Measurements from ENCODE around the gene PIPOX.

The PIPOX gene

DNA sequence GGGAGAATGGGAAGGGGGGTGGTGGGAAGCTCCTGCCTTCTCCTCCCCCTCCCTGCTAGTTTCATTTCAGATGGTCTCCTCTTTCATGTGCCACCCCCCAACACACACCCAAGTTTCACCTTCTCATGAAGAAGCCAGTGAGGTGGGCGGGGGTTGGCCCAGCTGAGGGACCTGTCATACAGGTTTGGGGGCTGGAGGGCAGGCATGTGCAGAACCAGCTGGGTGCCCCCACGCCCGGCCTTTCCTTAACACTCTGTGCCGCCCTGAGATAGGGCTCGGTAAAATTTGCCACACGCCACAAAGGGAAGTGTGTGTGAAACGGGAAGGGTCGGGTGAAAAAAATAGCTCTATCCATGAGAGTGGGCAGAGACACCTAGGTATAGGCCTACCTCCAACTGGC is 57.4 kb downstream of the PIPOX start:
- no peak for DNase-seq (ENCODE audit: low read depth)

DNA sequence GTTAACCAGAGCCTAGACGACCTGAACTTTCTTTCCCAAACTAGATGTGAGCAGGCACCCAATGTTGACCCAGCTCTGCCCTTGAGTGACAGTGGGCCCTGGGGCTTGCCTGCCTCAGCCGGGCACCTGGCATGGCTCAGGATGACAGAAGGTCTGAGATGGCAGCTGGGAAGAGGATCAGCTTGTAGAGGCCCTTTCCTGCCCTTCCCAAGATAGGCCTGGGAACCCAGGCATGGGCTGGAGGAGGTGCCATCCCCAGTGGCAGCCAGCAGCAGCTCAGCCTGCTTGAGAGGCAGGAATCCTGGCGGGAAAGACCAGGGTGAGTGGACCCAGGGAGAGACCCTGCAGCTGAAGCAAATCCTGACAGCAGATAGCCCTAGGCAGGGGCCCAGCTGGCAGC is 59.1 kb downstream of the PIPOX start:
- no peak for DNase-seq (ENCODE audit: low read depth)

DNA sequence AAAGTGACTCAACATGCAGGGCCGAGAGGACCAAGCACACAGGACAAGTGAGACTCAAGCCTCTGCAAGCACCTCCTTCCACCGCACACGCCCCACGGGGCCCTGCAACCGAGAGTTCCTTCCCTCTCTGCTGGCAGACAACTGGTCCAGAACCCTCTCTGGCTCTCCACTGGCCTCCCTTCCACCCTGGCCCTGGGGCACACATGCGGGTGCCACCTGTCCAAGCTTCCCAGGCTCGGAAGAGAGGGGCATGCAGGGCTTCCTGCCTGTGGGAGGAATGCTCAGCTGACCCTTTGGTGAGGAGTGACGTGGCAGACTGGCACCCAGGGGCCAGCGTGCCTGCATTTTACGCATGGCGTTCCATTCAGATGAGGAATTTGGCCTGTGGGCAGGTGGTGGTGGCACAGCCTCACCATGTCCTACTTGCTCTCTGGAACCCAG is 59.8 kb downstream of the PIPOX start:
- no peak for DNase-seq (ENCODE audit: low read depth)

DNA sequence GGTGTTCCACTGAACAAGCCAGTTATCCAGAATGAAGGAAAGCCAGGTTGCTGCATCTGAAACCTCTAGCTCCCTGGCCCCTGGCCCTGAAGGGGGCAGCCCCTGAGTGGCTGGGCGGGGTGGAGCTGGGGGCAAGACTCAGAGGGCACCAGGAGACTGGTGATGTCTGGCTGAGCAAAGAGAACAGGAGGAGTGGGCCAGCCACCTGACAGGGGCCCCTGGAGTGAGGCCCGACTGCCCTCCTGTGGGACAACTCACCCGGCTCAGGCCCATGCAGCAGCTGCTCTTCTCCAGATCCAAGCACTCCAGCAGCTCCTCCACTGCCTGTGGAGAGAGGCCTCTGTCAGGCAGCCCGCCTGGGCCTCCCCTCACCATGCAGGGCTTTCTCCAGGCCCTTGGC is 60.4 kb downstream of the PIPOX start:
- no peak for DNase-seq (ENCODE audit: low read depth)
